ENCODE data around the gene COA7.

DNA sequence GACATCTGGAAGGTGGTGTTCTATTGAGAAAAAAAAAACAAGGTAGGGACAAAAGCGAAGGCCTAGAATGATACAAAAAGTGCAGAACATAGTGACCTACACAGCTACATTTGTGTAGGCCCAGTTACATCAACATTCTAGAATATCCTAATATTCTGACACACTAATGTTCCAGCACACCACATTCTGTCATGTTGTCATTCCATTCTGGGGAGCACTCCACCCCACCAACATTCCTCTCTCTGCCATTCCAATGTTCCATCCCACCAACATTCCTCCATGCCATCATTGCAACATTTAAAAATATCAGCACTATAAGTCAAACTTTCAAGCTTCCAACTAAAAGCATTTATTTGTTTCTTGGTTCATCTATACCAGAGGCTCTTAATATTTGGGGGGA lies 28.5 kb downstream of the COA7 start:
- TF ChIP-seq, protein P1, sequence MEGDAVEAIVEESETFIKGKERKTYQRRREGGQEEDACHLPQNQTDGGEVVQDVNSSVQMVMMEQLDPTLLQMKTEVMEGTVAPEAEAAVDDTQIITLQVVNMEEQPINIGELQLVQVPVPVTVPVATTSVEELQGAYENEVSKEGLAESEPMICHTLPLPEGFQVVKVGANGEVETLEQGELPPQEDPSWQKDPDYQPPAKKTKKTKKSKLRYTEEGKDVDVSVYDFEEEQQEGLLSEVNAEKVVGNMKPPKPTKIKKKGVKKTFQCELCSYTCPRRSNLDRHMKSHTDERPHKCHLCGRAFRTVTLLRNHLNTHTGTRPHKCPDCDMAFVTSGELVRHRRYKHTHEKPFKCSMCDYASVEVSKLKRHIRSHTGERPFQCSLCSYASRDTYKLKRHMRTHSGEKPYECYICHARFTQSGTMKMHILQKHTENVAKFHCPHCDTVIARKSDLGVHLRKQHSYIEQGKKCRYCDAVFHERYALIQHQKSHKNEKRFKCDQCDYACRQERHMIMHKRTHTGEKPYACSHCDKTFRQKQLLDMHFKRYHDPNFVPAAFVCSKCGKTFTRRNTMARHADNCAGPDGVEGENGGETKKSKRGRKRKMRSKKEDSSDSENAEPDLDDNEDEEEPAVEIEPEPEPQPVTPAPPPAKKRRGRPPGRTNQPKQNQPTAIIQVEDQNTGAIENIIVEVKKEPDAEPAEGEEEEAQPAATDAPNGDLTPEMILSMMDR (IDR thresholded peaks at IDR 0.05) = no peak
- no peak for TF ChIP-seq POLR2A (IDR thresholded peaks at IDR 0.05)

Data from right lobe of liver (tissue), 4 donors.